ENCODE results near the gene PRDM16.

DNA sequence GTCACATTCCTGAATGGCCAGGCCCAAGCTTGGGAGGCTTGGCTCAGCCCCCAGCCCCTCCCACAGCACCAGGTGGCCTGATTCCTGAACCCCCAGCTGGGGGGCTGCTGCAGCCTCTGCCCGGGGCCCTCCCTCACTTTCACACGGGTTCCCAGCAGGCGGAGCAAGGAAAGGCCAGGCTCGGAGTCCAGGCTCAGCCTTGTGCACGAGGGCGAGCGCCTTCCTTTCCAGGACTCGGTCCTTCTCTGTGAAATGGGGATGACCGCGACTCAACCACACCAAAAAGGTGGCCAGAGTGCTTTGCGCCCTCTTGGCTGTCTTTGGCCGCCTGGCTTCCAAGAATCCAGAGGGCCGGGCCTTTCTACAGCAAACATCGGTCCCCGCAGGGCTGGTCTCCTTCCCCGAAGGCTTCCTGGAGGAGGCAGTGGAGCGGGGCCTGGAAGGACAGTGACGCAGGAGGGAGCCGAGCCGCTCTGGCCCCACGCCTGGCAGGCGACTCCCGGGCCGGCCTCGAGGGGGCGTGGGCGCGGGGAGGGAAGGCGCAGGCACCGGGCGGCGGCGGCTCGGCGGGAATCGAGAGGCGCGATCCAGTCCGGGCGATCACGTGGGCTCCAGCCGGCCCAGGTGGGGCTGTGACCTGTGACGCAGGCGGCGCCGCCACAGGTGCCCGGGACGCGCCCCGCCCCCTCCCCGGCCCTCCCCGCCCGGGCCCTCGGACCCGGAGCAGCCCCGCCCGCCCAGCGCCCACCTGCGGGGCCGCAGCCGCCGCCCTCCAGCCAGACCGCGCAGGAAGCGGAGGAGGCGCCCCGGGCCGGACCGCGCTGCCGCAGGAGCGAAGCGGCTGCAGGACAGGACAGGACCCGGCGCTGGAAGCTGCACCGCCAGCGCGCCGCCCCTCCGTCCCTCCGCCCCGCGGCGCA, 385.1 kb downstream of the PRDM16 start, which contains the start of gene ARHGEF16:
- no peak for TF ChIP-seq SUZ12 (IDR thresholded peaks at IDR 0.05; ENCODE audit: extremely low read depth, insufficient read depth, insufficient read length)
- no peak for TF ChIP-seq YY1 (IDR thresholded peaks at IDR 0.05; ENCODE audit: insufficient read depth, insufficient read length)
